Skin of body (tissue), 2 donors: ENCODE data around the gene SPINK2. TPM values are rescaled to one million over a fixed set of nuclear protein-coding genes. Genes with fewer than 3 reads are reported as not detected.

Source experiments
- DNase-seq: peaks from one replicate; lab custom pipeline; 2025; lab: John Stamatoyannopoulos, UW
- total RNA-seq: library from RNA; depleted of rRNA; stranded (reverse); fragments of >200 nt; gene quantifications from one replicate; pipeline ENCODE4 v1.2.3, GENCODE V29; 2014

The SPINK2 gene, protein sequence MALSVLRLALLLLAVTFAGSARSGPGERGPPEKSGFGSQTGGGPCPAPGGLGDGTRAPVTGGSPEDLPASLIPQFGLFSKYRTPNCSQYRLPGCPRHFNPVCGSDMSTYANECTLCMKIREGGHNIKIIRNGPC
- not detected for total RNA-seq

DNA sequence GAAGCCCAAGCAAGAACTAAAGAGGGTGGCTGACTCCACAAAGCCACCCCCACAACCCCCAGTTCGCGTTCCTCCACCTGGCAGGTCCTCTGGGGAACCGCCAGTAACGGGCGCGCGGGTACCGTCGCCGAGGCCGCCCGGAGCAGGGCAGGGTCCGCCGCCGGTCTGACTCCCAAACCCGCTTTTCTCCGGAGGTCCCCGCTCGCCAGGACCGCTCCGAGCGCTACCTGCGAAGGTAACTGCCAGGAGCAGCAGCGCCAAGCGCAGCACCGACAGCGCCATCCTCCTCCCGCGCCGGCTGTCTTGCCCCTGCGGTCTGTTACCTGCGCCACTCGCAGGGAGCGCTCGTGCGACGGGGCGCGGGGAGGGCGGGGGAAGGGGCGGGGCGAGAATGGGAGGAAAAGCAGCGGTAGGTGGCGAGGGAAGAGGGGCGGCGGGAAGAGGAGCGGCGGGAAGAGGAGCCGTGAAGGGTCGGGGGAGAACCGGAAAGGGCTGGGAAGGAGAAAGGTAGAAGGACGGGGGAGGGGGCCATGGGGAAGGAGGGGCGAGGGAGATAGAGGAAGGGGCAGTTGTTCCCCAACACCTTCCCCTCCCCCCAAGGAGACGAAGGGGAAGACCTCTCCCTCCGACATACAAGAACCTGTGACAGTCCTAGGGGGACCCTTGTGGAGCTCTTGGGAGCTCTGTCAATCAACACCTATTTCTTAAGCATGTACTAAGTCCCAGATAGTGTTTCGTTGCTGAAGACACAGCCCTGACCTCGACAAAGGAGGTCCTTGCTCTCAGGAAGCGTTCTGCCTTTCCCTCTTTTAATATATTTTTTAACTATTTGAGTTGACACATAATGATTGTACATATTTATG is at the start of gene SPINK2:
SPINK2 (minus strand) TSS at position 321 of the 863 bp plus-strand sequence; CDS start at position 282, 39 bp downstream.
- no peak for DNase-seq

DNA sequence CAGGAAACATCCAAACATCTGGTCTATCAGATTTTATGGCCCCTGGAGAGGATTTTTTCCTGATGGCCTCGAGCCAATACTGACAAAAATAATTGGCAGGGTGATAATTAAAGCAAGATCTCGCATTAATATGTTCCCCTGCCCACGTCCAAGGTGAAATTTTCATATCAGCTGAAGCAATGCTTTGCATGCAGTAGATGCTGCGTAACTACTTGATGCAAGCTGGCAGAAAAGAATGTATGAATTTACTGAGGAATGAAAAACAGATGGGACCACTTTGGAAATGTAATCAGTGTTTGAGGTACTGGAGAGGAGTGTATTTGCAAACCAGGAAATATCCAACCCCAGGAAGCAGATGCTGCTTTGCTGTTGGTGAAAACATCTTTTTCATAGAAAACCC is 49.4 kb upstream of the SPINK2 start:
- peak; percentile 81 for DNase-seq

DNA sequence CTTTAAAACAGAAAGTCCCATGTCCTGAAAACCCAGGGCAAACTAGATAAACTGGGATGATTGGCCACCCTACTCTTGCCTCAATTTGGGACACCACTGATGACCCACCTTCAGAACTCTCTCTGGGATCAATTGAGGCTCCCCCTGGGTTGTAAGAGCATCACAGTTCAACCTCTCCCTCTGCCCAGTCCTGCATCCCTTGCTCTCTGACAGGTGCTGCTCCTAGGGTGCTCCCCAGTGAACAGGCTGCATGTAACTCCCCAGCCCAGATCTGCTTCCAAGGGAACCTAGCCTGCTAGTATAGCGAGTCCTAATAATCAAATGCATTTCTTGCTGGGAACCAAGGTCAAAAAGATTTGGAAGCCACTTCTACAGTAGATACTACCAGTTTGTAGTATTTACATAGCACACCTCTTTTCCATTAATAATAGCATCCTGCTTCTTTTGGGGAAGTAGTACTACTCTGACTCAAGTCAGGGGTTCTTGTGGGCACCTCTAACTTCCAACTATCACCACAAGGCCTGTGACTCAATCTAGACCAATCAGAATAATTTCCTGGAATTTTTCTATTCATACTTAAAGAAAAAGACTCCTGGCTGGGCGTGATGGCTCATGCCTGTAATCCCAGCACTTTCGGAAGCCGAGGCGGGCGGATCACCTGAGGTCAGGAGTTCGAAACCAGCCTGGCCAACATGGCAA is 42.1 kb upstream of the SPINK2 start:
- DNase-seq, result no peak

DNA sequence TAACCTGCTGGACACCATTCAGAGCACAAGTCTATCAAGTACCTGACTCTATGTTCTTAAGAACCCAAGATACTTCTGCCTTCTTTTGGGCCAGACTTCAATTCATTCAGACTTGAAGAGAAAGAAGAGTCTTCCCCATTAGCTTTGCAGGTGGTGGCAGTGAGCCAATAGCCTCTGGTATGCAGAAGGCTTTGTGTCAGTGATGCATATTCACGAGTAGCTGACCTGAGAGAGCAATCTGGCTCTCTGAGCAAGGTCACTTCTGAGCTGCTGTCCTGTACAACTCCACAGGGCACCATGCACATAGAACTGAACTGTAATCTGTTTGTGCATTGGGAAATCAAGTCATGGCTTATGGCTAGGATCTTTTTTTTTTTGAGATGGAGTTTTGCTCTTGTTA is 39.9 kb upstream of the SPINK2 start:
- no peak for DNase-seq

DNA sequence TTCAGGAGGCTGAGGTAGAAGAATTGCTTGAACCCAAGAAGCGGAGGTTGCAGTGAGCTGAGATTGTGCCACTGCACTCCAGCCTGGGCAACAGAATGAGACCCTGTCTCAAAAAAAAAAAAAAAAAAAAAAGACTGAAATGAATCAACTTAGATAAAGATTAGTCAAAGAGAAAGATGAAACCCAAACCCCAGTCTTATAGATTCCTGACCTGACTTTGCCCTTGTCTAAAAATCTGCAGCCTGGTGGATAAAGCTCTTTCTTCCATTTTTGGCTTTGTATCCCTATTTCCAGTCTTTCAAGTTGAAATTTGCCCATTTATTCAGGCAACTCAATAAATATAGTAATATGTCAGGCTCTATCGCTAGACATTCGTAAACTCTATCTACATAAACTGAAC is 39.3 kb upstream of the SPINK2 start:
- DNase-seq, result no peak

DNA sequence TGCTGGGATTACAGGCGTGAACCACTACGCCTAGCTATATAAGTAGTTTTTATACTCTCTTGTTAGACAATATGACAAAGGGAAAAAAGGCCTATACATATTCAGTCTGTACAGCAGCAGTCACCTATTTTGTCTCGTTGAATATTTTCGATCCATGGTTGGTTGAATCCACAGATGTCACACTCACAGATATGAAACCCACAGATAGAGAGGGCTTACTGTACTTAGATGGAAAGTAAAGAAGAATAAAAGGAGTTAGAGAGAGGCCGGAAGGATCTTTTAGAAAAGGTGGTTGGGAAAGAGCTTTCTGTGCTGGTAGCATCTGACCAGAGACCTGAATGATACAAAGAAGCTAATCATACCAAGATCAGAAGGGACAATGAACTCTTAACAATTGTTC is 38.3 kb upstream of the SPINK2 start:
- DNase-seq, result no peak

DNA sequence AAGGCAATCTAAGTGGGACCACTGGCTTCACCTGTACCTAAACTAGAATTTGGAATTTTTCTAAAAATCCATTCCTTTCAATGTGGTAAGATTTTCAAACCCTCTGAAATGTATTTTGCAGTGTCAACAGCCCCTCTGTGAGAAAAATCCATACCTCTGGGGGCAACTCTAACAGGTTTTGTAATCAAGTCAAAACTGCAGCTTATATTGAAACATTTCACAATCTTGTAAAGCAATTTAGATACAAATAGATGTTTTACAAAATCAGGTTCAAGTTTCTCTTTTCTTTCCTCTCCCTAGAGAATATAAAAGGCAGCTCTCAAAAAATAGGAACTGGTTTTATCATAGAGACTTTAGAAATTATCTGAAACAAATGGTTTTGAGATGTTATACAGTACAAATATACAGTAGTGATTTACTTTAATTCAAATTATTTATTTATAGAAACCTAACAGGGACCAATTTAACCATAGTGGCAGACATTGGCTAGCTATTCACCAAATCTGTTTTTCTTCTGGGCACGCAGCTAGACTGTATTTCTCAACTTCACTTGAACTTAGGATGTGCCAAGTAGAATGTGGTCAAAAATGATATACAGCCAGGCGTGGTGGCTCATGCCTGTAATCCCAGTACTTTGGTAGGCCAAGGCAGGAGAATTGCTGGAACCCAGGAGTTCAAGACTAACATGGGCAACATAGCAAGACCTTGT is 36.3 kb upstream of the SPINK2 start:
- DNase-seq, result no peak

DNA sequence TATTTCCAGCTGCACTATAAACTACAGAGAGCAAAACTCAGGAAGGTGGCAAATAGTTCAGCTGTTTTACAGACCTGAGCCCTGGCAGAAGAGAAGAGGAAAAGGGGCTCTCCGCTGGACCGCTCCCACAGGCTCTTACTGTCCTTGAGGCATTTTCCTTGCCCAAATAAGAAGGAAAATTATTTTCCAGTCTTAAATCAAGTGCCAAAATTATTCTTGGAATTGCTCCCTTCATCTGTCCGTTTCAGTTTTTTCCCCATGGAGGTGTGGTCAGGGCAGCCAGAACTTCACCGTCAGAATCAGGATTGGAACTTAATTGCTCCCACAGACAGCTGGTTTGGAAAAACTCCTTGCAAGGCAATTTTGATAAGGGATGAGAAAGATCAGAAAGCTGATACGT is 35.2 kb upstream of the SPINK2 start:
- DNase-seq, result no peak

DNA sequence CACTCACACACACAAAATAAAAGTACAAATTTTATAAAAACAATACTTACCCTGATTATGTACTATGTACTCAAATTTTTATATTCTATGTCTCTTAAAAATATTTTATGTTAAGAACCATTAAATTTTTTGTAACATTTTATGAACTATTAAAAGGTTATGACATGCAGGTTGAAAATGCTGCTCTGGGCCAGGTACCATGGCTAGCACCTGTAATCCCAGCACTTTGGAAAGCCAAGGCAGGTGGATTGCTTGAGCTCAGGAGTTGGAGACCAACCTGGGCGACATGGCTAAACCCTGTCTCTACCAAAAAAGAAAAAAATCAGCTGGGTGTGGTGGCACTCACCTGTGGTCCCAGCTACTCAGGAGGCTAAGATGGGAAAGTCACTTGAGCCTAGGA is 29.4 kb upstream of the SPINK2 start:
- no peak for DNase-seq

DNA sequence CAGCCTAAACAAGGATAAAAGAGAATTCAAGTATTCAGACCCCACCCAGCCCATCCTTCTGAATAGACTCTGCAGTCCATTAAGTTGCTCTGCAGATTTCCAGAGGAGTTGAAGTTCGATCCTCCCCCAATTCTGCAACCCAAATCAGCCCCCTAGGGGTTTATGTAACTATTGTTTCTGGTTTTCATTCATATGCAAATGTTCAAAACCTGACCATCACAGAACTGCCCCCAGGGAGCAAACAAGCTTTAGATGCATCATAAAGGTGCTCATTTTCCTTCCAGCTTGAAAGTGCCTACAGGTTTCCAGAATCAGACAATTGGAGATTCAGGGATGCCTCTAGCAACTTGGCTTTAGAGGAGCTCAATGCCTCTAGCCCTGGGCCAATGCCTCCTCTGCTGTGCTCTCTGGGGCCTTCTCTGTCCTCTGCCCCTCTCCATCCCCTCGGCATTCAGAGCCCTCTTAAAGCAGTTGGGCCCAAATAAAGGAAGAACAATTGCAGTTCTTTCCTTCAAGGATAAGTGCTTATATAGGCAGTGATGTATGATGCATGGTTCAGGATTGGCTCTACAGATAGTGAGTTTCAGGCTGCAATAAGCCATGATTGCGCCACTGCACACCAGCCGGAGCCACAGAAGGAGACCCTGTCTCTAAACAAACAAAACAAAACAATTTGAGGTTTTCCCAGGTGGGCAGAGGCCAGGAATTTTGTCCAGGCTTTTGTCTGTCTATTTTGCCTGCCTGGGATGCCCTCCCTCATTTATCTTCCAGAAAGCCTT is 23.5 kb upstream of the SPINK2 start:
- DNase-seq, result no peak

DNA sequence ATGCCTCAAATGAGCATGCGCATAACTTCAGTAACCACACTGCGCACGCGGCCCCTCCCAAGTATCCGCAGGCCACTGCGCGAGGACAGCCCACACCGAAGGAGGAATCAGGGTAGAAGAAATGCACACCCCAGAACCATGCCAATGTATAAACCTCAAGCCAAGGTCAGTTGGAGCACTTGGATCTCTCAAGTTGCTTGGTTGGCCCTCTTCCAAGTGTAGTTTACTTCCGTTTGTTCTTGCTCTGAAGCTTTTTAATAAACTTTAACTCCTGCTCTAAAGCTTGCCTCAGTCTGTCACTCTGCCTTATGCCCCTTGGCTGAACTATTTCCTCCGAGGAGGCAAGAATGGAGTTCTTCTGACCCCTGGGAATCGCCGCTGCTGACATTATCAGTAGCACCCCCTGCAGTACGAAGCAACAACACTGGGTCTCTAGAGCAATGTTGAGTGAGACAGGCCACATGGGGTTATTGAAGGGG is 22.0 kb upstream of the SPINK2 start:
- peak; percentile 2 for DNase-seq

DNA sequence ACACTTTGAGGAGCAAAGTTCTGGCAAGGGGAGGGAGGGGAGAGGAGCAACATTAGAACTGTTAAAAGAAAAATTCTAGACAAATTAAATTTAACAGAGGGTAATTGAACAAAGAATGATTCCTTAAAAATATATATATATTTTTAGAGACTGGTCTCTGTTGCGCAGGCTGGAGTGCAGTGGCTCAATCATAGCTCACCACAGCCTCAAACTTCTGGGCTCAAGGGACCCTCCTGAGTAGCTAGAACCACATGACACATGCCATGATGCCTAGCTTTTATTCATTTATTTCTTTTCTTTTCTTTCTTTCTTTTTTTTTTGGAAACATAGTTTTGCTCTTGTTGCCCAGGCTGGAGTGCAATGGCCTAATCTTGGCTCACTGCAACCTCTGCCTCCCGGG is 19.1 kb upstream of the SPINK2 start:
- no peak for DNase-seq

DNA sequence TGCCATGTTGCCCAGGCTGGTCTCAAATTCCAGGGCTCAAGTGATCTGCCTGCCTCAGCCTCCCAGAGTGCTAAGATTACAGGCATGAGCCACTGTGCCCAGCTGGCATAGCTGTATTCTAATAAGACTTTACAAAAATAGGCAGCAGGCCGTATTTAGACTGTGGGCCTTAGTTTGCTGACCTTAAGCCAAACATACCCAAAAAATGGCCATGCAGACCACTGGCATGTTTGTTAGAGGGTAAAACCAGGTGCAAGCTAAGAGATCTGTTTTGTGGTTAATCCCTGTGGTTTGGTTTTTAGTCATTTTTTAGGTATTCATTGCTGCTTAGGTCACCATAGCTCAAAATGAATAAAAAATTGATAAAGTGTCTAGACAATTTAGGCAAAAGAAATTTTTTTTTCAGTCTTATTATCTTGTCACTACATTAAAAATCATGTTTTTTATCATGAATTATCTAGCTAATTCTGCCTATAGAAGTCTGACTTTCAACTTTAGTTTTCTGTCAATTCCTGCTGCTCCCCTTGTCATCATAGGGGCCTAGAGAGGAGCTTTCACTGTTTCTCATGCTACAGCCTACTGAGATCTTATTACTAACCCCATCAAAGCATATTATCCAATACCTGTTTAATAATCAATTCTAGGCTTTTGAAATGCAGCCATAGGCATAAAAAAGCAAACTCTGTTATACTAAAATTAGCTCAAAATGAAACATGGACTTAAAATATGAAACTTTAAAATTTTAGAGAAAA is 7.5 kb upstream of the SPINK2 start:
- DNase-seq, result no peak

DNA sequence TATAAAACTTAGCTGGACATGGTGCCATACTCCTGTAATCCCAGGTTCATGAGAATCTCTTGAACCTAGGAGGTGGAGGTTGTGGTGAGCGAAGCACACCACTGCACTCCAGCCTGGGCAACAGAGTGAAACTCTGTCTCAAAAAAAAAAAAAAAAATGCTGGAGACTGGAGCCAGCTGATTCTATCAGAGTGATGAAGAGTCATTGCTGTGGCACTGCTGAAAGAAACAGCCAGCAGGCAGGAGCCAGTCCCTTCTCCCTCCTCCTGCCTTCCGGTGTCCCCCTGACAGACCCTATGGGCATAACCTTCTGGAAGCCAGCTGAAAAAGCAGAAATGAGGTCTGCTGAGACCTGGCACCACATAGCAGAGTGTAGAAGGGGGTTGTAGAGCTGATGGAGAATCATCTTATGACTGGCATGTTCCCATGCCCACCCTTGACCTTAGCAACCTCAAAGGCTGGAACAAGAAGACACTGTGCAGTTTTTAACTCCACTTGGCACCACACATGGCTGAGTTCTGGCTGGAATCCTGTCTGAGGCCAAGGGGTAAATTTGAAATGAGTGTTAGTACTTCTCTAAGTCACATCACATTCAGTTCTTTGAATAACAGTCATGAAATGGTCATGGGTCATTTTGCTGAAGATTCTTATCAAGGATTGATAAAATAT is 2.6 kb upstream of the SPINK2 start:
- no peak for DNase-seq

DNA sequence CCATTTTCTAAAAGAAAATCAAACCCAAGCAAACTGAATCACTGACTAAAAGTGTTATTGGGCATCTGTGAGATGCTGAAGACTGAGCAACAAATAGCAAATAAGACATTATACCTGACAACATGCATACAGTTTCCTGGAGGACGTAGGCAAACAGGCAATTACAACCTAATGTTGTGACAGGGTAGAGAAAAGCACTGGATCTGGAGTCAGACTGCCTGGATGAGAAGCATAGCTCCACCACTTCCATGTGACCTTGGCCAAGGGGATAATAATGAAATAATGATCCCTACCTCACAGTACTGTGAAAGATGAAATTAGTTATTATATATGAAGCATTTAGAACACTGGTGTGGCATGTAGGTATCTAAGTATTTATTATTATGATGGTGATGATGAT is 2.7 kb downstream of the SPINK2 start:
- no peak for DNase-seq

DNA sequence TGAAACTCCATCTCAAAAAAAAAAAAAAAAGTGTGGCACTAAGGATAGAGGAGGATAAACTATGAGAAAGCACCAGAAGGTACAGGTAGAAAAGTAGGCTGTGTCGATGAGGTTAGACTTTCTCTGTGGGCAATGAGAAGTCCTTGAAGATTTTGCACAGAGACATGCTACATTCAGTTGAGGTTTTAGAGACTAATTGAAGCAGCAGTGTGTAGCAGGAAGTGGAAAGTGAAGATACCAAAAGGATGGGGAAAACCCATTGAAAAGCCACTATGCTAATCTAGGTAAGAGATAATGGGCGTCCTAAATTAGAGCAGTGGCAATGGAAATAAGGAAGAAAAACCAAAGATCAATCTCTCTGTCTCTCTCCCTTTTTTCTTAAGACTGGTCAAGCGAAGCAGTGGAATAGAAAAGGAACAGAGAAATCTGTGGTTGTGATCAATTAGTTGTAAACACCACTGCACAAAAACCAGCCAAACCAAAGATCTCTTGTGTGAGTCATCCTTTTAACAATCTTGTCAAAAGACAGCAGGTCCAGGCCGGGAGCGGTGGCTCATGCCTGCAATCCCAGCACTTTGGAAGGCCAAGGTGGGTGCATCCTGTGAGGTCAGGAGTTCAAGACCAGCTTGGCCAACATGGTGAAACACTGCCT is 3.5 kb downstream of the SPINK2 start:
- DNase-seq, result no peak

DNA sequence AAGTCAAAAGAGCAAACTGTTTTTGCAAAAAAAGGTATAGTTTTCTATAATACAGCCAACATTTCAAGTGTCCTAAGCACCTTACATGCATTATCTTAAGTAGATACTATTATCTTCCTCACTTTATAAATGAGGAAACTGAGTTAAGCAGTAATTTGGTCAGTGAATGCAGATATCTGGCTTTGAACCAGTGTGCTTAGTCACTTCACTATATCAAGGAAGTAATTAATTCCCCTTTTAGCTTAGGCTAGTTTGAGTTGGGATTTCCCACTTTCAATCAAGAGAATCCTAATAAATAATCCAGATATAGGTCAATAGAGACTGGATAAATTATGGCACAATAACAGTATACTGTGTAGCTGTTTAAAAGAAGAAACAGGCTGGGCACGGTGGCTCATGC is 14.8 kb downstream of the SPINK2 start:
- no peak for DNase-seq

DNA sequence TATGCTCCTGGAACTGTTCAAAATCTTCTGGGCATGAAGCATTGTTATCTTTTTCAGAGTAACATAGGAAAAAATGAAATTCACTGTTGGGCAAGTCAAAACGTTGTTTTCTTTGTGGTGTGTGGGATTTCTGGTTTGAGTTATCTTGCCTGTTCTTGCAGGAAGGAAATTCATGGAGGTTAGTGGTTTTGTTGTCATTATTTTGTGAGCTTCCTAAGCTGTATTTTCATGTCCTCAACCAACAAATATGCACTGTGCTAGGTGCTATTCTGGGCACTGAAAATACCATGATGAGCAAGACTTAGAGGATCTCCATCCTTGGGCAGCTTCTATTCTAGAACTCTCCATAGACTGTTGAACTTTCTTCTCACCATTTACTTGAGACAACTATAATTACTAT is 16.9 kb downstream of the SPINK2 start:
- DNase-seq, result no peak

DNA sequence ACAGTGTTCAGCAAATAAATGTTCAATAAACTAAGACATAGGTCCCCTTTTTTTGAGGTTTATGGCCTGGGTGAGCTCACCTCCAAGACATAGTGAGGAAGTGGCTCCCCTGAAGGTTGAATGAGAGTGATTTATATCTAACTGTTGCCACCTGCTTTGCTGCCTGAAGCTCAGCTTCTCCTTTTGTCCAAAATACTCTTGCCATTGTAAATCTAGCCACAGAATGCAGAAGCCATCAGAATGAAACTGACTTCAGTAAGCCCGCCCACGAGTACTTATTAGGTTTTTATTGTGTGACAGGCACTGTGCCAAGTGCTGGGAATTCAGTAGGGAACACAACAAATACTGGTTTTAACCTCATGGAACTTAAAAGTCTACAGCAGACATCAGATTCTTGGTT is 18.0 kb downstream of the SPINK2 start:
- DNase-seq, result no peak
